ENCODE measurements around the gene PRR4.

The PRR4 gene

DNA sequence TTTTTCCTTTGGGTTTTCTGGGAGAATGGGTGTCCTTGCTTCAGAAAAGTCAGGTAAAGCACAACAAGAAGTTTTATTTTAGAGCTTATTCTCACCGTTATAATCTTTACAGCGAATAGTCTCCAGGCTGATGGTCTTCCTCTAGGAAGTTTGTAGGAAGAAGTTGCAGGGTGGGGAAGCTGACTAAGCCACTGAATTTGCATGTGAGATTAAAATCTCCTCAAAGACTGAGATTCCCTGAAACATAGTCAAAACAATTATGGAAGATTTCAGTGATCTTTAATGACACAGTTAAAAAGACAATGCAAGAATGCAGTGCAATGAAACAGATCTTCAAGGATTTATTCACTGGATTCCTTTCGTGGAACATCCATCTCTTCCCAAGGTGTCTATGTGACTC lies 24.3 kb downstream of the PRR4 start:
- H3K4me3 ChIP-seq = no peak overlapping the region
- TF ChIP-seq EZH2 (IDR thresholded peaks at IDR 0.05) = no peak
- TF ChIP-seq POLR2AphosphoS5 (IDR thresholded peaks at IDR 0.05; ENCODE audit: borderline replicate concordance, low read depth, low read length) = no peak
- TF ChIP-seq FOXP2 (optimal IDR thresholded peaks at IDR 0.05; ENCODE audit: control extremely low read depth, extremely low read length, insufficient read depth) = no peak
- DNase-seq (ENCODE audit: low read depth, low spot score) = no peak
- H3K36me3 ChIP-seq (ENCODE audit: insufficient read depth, low read length) = no peaks in the 10 kb centered on the region
- no peak overlapping the region for H3K9ac ChIP-seq (ENCODE audit: insufficient read length)
- no peak overlapping the region for H3K27ac ChIP-seq
- H3K9me3 ChIP-seq (ENCODE audit: low read depth, low read length) = no peaks in the 10 kb centered on the region

DNA sequence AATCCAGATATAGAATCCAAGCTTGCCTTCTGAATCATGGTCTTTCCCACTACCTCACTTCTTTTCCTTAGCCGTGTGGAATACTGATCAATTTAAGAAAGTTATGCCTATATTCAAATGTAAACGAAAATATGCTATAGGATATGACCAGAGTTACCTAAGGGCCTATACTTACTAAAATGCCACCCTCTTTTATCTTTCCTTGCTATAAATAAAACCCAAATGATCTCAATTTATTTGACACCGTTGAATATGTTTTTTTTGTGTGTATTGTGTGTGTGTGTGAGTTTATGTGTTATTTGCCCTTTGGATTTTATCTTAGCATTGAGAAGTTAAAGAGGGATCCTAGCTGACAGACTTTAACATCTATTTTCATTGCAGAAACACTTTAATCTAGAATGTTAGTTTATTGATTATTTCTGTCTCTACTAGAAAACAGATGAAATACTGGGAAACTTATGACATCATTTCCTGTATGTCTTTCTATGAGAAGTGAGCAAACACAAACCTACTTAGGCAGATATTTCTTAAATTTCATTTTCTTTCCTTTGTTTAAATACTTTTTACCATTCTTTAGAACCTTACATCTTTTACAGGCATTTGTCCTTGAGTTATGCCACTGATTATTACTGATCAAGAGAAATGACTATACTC lies 37.3 kb downstream of the PRR4 start:
- H3K9me3 ChIP-seq (ENCODE audit: low read depth, low read length) = no peaks in the 10 kb centered on the region
- H3K9ac ChIP-seq (ENCODE audit: insufficient read length) = no peak overlapping the region
- H3K36me3 ChIP-seq (ENCODE audit: insufficient read depth, low read length) = no peaks in the 10 kb centered on the region
- DNase-seq (ENCODE audit: low read depth, low spot score) = no peak
- TF ChIP-seq FOXP2 (optimal IDR thresholded peaks at IDR 0.05; ENCODE audit: control extremely low read depth, extremely low read length, insufficient read depth) (no peak), EZH2 (IDR thresholded peaks at IDR 0.05) (no peak)
- H3K27ac ChIP-seq = no peak overlapping the region
- no peak overlapping the region for H3K4me3 ChIP-seq

DNA sequence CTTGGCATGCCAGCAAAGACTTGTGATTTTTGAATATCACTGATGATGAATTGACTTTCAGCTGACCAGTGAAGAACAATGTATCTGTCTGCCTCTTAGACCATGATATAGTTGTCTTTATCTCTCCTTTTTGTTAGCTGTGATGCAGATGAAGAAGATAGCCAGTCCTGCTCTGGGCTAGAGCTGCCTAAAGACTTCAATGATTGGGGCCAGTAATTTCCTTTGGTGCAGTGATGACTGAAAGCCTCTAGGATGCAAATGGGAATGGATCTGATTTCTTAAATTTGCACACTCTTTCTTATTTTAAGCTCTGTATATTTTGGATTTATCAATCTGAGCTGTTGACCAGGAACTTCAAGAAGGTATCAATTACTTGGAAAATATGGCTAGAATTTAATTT lies 39.2 kb downstream of the PRR4 start, which contains the start of gene TAS2R9:
TAS2R9 (minus strand) TSS at position 101 of the 400 bp plus-strand sequence; CDS start at position 8, 93 bp downstream.
- Histone ChIP-seq H3K9ac (ENCODE audit: insufficient read length) (no peak within 1 kb of the TSS), H3K27ac (no peak within 1 kb of the TSS), H3K4me3 (no peak within 1 kb of the TSS), H3K9me3 (ENCODE audit: low read depth, low read length) (no peaks in the 10 kb centered on the region), H3K36me3 (ENCODE audit: insufficient read depth, low read length) (no peaks in the 10 kb centered on the region)
- no peak for TF ChIP-seq FOXP2 (optimal IDR thresholded peaks at IDR 0.05; ENCODE audit: control extremely low read depth, extremely low read length, insufficient read depth)
- TF ChIP-seq EZH2 (IDR thresholded peaks at IDR 0.05) = no peak
- TF ChIP-seq POLR2AphosphoS5 (IDR thresholded peaks at IDR 0.05; ENCODE audit: borderline replicate concordance, low read depth, low read length) = no peak
- no peak for DNase-seq (ENCODE audit: low read depth, low spot score)

DNA sequence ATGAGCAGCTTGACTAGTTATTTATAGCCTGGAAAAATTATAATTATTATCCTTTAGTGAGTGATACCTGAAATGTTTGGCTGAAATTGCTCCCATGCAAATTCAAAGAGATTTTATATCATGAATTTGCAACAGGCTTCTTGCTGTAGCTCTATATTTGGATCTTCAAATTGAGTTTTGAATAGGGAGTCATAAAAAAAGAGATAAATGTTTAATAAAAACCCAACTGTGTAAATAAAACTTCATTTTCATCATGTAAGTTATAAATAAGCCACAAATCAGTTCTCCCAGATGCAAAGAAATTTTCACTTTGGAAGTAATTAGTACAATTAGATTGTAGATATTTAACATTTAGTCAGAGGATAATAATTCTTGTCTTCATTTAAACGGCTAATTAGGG lies 42.1 kb downstream of the PRR4 start, which contains the start of gene TAS2R8:
TAS2R8 (minus strand) TSS at position 101 of the 400 bp plus-strand sequence. CDS start 306 bp downstream, outside the sequence.
- Histone ChIP-seq H3K9ac (ENCODE audit: insufficient read length) (no peak within 1 kb of the TSS), H3K27ac (no peak within 1 kb of the TSS), H3K9me3 (ENCODE audit: low read depth, low read length) (no peaks in the 10 kb centered on the region), H3K36me3 (ENCODE audit: insufficient read depth, low read length) (no peaks in the 10 kb centered on the region), H3K4me3 (no peak within 1 kb of the TSS)
- no peak for TF ChIP-seq EZH2 (IDR thresholded peaks at IDR 0.05)
- TF ChIP-seq FOXP2 (optimal IDR thresholded peaks at IDR 0.05; ENCODE audit: control extremely low read depth, extremely low read length, insufficient read depth) = no peak
- TF ChIP-seq POLR2AphosphoS5 (IDR thresholded peaks at IDR 0.05; ENCODE audit: borderline replicate concordance, low read depth, low read length) = no peak
- DNase-seq (ENCODE audit: low read depth, low spot score) = no peak

DNA sequence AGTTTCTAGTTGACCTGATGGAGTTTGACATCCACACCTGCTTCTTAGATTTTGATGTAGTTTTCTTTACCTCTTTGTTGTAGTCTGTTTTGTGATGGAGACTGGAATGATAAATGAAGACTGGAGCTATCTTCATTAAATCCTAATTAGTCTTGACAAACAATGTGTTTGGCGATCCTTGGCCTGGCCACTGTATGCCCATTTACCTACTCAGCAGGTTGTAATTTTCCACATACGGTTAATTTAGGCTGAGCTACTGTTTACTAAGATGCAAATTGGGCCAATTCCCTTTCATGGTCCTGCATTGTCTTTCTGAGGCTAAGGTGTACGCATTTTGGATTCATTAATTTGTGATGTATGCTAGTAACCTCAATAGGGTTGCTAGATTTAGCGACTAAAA lies 46.7 kb downstream of the PRR4 start, which contains the start of gene TAS2R7:
TAS2R7 (minus strand) TSS at position 41 of the 400 bp plus-strand sequence. CDS start 57 bp downstream, outside the sequence.
- Histone ChIP-seq H3K27ac (no peak within 1 kb of the TSS), H3K9me3 (ENCODE audit: low read depth, low read length) (no peaks in the 10 kb centered on the region), H3K4me3 (no peak within 1 kb of the TSS), H3K9ac (ENCODE audit: insufficient read length) (no peak within 1 kb of the TSS), H3K36me3 (ENCODE audit: insufficient read depth, low read length) (no peaks in the 10 kb centered on the region)
- TF ChIP-seq POLR2AphosphoS5 (IDR thresholded peaks at IDR 0.05; ENCODE audit: borderline replicate concordance, low read depth, low read length) (no peak), FOXP2 (optimal IDR thresholded peaks at IDR 0.05; ENCODE audit: control extremely low read depth, extremely low read length, insufficient read depth) (no peak), EZH2 (IDR thresholded peaks at IDR 0.05) (no peak)
- DNase-seq (ENCODE audit: low read depth, low spot score) = no peak

DNA sequence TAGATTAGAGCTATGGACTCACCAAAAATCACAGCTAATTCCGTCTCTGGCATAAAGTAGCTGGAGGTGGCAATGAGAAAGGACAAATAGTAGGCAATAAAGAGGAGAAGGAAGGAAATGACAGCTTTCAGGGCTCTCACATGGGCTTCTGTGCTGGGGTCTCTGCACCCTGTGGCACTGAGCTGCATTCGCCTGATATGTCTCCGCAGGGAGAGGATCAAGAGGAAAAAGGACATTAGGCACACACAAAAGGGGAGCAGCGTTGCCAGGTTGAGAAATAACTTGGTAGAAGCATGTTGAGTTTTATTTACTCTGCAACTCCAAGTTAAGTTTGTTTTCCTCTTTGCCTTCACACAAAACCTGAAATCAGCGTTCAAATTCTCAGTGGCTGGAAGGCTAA lies 47.5 kb downstream of the PRR4 start:
- DNase-seq (ENCODE audit: low read depth, low spot score) = no peak
- no peak overlapping the region for H3K4me3 ChIP-seq
- no peak overlapping the region for H3K9ac ChIP-seq (ENCODE audit: insufficient read length)
- no peaks in the 10 kb centered on the region for H3K36me3 ChIP-seq (ENCODE audit: insufficient read depth, low read length)
- H3K27ac ChIP-seq = no peak overlapping the region
- no peak for TF ChIP-seq FOXP2 (optimal IDR thresholded peaks at IDR 0.05; ENCODE audit: control extremely low read depth, extremely low read length, insufficient read depth)
- TF ChIP-seq EZH2 (IDR thresholded peaks at IDR 0.05) = no peak
- no peak for TF ChIP-seq POLR2AphosphoS5 (IDR thresholded peaks at IDR 0.05; ENCODE audit: borderline replicate concordance, low read depth, low read length)
- no peaks in the 10 kb centered on the region for H3K9me3 ChIP-seq (ENCODE audit: low read depth, low read length)

Measured in SK-N-MC (cell line).